ENCODE measurements around the gene ATP11A.
"Not testable (repeated sequence)": the region's sequence is repeated elsewhere in the genome, so short reads cannot be mapped to it uniquely, and the experiment has no call there.

ATP11A gene

GRCh38 chr13:112859128-112859816 lies 169.4 kb downstream of the ATP11A start:
- no peak for TF ChIP-seq CTCF (IDR thresholded peaks at IDR 0.05; ENCODE audit: insufficient read depth, missing control alignments)
- DNase-seq (ENCODE audit: insufficient read length, low spot score) (no peak), FAIRE-seq (no peak)

DNA sequence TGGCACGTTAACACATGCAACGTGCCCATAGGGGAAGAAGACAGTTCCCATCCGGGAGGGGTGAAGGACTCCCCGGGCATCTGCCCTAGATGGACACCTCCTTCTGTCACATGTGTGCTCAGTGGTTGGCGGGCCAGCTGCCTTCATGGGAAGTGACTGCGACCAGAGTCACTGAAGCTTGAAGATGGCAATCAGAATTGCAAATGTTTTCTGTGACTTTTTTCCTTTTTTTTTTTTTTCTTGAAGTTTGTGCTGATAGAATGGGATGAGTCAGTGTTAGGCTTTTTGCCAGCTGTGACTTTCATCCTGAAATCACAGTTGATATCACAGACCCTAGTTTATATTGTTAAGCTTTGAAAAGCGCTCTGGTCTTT lies 170.0 kb downstream of the ATP11A start:
- no peak for DNase-seq (ENCODE audit: insufficient read length, low spot score)
- no peak for FAIRE-seq
- TF ChIP-seq CTCF (IDR thresholded peaks at IDR 0.05; ENCODE audit: insufficient read depth, missing control alignments): no peak

- no peak for TF ChIP-seq CTCF (IDR thresholded peaks at IDR 0.05; ENCODE audit: insufficient read depth, missing control alignments)
- FAIRE-seq (no peak), DNase-seq (ENCODE audit: insufficient read length, low spot score) (no peak)
Measured at GRCh38 chr13:112861876-112862615, 172.2 kb downstream of the ATP11A start.

- not testable (repeated sequence) for FAIRE-seq
Measured at GRCh38 chr13:112863356-112863755, 173.5 kb downstream of the ATP11A start.

GRCh38 chr13:112865478-112865877 lies 175.6 kb downstream of the ATP11A start:
- DNase-seq (ENCODE audit: insufficient read length, low spot score); FAIRE-seq: not testable (repeated sequence)

More at GRCh38 chr13:112863356-112863755, 173.5 kb downstream of the ATP11A start:
- not testable (repeated sequence) for DNase-seq (ENCODE audit: insufficient read length, low spot score)

DNA sequence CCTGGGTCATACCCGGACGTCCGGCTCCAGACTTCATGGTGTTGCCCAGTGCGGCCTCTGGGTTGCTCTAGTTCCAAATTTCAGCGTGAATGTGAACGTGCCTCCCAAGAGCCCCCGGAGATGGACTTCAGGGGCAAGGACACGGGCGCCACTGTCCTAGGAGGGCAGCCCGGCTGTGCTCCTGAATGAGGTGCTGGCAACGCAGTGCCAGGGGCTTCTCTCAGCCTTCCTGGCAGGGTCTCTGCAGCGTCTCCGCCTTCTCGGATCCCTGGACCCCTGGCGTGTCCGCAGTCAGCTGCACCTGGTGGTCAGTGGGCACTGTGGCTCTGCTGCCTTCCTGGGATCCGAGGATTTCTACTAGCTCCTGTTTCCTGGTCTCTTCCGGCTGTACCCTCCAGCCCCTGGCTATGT lies 177.5 kb downstream of the ATP11A start:
- DNase-seq (ENCODE audit: insufficient read length, low spot score) (no peak), FAIRE-seq (no peak)
- no peak for TF ChIP-seq CTCF (IDR thresholded peaks at IDR 0.05; ENCODE audit: insufficient read depth, missing control alignments)

GRCh38 chr13:112868308-112868707 lies 178.5 kb downstream of the ATP11A start:
- FAIRE-seq (no peak), DNase-seq (ENCODE audit: insufficient read length, low spot score) (no peak)
- no peak for TF ChIP-seq CTCF (IDR thresholded peaks at IDR 0.05; ENCODE audit: insufficient read depth, missing control alignments)
